Stimulated activated CD4-positive, alpha-beta T cell treated with anti-CD3 and anti-CD28 coated beads, Interleukin-2, amount 100 ng/mL, for 48 hours (primary cell): ENCODE measurements around the gene PLEKHA8.

Experiments used
- DNase-seq, 2 donors: peaks; one replicate each; pipeline ENCODE4 v3.0.0-alpha.2; 2020

PLEKHA8 gene

DNA sequence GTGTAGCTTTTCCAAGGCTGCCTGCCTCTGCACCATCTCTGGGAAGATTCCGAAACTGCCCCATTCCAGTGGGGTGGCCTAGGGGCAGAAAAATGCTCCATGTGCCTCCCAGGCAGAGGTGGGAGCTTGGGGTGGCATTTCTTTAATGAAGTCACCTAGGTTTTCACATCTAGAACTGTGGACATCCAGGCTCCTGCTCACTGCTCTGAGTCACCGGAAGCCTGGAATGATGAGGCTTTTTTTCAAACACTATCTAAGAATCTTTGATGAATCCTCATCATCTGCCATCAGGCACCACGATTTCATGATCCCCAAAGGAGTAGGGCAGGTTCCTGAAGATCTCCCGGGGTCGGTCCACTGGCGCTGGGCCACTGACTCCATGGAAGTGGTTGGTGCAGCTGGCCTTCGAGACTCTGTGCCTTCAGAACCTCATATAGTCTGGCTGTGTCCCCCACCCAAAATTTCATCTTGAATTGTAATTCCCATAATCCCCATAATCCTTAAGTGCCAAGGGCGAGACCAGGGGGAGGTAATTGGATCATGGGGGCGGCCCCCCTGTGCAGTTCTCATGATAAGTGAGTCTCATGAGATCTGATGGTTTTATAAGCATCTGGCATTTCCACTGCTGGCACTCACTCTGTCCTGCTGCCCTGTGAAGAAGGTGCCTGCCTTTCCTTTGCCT lies 143.7 kb downstream of the PLEKHA8 start:
- no peak for DNase-seq

DNA sequence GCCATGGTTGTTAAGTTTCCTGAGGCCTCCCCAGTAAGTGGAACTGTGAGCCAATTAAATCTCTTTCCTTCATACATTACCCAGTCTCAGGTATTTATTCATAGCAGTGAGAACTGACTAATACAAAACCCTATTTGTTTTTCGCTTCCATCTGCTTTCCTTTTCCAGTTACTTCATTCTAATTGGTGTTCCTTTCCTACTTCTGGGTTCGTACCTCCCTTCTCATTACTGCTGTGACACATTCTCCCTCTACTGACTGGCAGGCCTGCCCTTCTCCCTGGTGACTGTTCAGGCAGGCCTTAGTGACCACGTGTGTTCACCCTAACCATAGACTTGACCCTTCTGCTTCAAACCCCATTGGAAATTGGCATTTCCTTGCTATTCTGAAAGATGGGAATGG lies 144.2 kb downstream of the PLEKHA8 start:
- no peak for DNase-seq

DNA sequence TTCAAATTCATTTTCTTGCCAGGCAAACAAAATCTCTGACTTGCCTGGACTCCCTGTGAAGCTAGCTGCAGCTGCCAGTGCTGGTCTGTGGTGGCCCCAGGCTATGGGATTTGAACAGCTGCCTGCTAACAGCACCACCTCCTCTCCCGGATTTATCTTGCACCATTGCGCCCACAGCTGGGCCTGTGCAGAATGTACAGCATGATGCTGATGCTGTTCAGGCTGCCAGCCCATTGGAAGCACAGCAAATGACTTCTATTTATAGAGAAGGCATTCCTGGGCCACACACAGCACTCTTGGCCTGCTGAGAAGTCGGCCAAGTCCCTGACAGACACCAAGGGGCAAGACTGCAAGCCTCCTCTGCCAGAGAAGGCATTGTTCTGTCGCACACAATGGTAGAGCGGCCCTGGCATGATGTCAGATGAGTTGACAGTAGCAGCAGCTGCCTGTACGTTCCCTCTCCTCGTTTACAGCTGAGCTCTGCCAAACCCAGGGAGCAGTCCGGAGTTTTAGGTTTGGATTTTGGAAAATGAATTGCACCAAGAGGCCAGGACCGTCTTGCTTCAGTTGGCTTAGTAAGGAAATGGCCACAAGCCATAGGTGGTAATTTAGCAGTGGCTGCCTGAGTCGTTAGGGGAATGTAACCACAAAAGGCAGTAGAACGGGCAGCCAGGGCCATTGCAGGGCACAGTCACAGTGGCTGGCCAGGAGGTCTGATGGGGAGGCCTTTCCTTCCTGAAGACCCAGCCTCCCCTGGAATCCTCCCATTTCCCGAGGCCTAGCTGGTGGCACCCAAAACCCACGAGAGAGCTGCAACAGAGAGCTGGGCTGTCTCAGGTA lies 145.1 kb downstream of the PLEKHA8 start:
- DNase-seq, result no peak

DNA sequence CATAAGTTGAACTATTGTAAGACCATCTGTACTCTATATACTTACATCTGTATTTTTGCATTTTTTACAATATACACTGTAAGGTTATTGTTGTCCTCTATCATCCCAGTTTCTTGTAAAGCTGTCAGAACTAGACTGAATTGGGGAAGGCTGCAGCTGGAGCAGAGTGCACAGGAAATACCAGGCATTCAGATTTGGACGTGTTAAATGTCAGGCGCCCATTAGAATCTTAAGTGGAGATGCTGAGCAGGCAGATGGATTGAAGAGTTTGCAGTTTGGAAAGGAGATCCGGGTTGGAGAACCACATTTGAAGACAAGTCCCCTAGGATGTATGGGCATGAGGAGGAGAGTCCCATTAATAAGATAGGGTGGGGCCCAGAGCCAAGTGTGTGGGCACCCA lies 147.0 kb downstream of the PLEKHA8 start:
- DNase-seq, result no peak

DNA sequence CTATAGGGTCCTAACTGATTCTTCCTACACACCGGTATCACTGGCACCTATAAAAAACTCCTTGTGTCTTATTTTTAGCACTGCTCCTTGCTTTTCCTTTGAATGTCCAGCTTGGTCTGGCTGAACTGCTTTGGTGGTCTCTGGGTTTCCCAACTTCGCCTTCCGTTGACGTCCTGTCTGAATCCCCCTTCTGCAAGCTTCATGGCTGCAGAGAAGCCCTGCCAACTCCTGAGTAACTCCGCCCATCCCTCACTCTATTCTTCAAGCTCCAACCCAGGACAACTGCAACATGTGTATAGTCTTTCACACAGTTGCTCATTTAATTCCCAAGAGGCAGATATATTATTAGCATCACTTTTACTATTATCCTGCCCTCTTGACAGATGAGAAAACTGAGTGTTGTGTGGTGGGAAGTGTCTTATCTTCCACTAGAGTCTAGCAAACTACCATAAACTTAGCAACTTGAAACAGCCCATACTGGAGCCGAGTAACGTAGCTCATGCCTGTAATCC lies 147.5 kb downstream of the PLEKHA8 start:
- no peak for DNase-seq

DNA sequence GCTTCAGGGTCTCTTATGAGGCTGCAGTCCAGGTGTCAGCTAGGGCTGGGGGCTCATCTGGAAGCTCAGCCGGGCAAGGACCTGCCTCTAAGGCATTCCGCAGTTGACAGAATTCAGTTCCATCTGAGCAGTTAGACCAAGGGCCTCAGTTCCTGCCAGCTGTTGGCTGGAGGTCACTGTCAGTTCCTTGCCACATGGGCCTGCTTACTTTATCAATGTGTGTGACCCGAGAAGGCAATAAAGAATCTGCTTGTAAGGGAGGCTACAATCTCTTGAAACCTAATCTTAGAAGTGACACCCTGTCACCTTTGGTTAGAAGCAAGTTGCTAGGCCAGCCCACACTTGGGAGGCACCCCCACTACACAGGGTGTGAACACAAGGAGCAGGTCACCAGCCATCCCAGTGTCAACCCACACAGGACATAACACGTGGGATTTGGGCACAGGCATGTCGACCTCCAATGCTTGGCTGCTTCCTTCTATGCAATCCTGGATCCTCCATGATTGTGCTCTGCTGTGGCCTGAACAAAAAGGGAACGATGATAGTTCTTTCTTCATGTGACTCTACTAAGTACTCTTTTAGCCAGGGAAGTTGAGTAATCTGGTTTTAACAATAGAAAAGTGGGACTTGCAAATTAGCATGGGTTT lies 148.4 kb downstream of the PLEKHA8 start:
- no peak for DNase-seq

DNA sequence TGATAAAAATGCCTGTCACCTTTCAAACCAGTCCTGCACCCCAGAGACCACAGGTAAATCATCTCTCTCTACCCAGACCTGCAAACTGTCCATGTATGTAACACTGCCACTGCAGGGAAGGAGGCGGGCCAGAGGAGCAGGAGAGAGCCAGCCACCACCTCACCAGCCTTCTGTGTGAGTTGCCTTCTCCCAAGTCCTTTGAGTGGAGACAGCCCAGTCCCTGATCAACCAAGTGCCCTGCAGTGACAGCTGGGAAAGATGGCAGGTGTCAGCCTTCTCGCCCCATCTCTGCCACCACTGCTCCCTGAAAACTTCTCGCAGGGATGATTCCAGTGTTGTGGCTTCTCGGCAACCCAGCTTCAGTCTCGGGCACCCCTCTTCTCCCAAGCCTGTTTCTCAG lies 149.0 kb downstream of the PLEKHA8 start:
- DNase-seq, result no peak

DNA sequence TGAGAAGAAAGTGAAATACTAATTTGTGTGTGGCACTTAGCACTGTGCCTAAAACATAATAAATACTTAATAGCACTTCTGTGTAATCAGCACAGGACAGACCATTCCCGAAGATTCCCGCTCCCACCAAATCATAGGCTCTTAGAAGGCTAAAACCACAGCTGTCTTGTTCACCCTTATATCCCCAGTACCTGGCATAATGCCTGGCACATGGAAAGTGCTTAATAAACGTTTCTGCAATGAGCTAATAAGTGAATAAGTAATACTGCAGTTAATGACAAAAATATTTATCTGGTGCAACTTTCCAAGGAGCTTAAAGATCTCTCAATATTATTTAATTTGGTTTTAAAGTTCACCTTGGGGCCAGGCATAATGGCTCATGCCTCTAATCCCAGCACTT lies 149.8 kb downstream of the PLEKHA8 start:
- no peak for DNase-seq

DNA sequence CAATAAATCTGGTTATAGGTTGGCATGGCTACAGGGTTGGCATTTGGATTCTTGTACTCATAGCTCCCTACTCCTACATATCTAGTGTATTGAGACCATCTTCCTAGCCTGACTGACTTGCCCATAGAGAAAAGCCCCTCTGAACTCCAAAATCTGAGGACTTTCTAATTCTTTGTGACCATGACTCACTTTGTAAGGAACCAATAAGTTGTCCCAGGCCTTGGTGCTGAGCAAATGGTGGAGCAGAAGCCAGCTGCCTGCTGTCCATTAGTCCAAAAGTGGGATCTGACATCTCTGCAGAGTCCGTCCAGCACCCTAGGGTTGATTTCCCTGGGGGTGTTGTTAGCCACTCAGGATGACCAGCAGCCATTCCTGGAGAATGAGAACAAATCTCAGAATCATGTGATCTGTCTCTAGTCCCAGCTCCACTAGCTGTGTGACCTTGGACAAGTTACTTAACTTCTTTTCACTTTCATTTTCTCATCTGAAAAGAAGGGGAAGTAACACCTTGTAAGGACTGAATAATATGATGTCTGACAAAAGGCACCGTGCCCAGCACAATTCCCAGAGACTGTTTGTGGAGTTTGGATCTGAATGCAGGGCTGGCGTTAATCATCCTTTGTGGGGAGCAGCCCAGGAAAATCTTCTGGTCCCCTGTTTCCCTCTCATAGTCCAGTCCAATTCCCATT lies 150.7 kb downstream of the PLEKHA8 start:
- DNase-seq, result no peak
